IMR-90 (cell line): ENCODE results near the gene PLEKHH2.

Experiments used
- CEBPB ChIP-seq: IDR thresholded peaks from 2 replicates; pipeline ENCODE4 v1.6.1; 2012; ENCODE audit warnings: low read depth, low read length, improper control_type of control experiment
- CTCF ChIP-seq: conservative IDR thresholded peaks from 2 replicates; pipeline ENCODE4 v1.5.1; 2012; ENCODE audit warnings: mild to moderate bottlenecking, low read depth, low read length, improper control_type of control experiment
- MAFK ChIP-seq: IDR thresholded peaks from 2 replicates; pipeline ENCODE4 v1.6.1; 2012; ENCODE audit warnings: low read depth, low read length, improper control_type of control experiment
- MXI1 ChIP-seq: IDR thresholded peaks from 2 replicates; pipeline ENCODE4 v1.6.1; 2012; ENCODE audit warnings: low read depth, mild to moderate bottlenecking, low read length, moderate library complexity, borderline replicate concordance
- POLR2A ChIP-seq: IDR thresholded peaks from 2 replicates; pipeline ENCODE4 v1.6.1; 2012; ENCODE audit warnings: mild to moderate bottlenecking, low read depth, low read length
- RCOR1 ChIP-seq: IDR thresholded peaks from 2 replicates; pipeline ENCODE4 v1.6.1; 2012; ENCODE audit warnings: mild to moderate bottlenecking, low read length, improper control_type of control experiment; ENCODE audit not compliant: insufficient replicate concordance
- RFX5 ChIP-seq: IDR thresholded peaks from 2 replicates; pipeline ENCODE4 v1.8.0; 2012; ENCODE audit warnings: low read depth, mild to moderate bottlenecking, low read length, moderate library complexity
- SMC3 ChIP-seq: fragments of 150-350 bp; IDR thresholded peaks from 2 replicates; pipeline ENCODE4 v1.6.1; 2016; ENCODE audit warnings: low read depth, mild to moderate bottlenecking, antibody characterized with exemption, low read length, moderate library complexity

GRCh38 chr2:43754180-43754579 is 117.1 kb downstream of the PLEKHH2 start:
- TF ChIP-seq RCOR1 (no peak), CTCF (no peak), CEBPB (no peak), MXI1 (no peak), RFX5 (no peak), POLR2A (no peak), SMC3 (no peak), MAFK (no peak)
